ENCODE measurements around the gene DDX20. TPM values are rescaled to one million over a fixed set of nuclear protein-coding genes. Genes with fewer than 3 reads are reported as not detected.

Gene DDX20
- polyA plus RNA-seq, 2 donors, result 3.2 to 4.2 TPM

DNA sequence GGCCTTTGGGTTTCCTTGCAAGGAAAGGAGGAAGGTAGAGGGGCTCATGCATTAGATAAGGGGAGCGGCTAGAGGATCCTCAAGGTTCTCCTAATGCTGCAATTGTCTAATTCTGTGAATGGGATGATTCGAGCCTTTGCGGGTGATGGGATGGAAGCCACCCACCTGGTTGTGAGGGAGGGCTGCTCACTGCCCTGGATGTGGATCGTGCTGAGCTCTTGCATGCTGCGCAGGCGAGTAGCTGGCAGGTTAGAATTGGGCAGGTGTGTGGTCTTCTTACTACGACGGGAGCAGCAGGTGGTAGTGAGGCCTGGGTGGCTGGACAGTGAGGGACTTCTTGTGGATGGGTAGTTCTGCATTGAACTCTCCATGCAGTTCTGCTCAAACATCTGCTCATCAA lies 21.2 kb downstream of the DDX20 start:
- Histone ChIP-seq H3K27ac (ENCODE audit: low read depth in 2 of 2, low read length in 1 of 2) (no peak overlapping the region), H3K36me3 (ENCODE audit: control insufficient read depth in 2 of 2, insufficient read depth in 2 of 2, low read length in 1 of 2) (no peaks in the 10 kb centered on the region), H3K9me3 (ENCODE audit: control insufficient read depth in 2 of 2, insufficient read depth in 1 of 2, low read depth in 1 of 2, low read length in 1 of 2) (no peaks in the 10 kb centered on the region), H3K4me1 (ENCODE audit: control insufficient read depth in 2 of 2, insufficient read depth in 2 of 2, low read length in 1 of 2) (no peaks in the 10 kb centered on the region), H3K4me3 (ENCODE audit: low read depth in 1 of 2, low read length in 2 of 2) (no peak overlapping the region), H3K27me3 (ENCODE audit: control insufficient read depth in 1 of 2, insufficient read depth in 2 of 2, low read length in 2 of 2) (no peaks in the 10 kb centered on the region)
- 93 to 94% methylated on average over 8 of the region's 8 CpGs for WGBS, 2 donors

DNA sequence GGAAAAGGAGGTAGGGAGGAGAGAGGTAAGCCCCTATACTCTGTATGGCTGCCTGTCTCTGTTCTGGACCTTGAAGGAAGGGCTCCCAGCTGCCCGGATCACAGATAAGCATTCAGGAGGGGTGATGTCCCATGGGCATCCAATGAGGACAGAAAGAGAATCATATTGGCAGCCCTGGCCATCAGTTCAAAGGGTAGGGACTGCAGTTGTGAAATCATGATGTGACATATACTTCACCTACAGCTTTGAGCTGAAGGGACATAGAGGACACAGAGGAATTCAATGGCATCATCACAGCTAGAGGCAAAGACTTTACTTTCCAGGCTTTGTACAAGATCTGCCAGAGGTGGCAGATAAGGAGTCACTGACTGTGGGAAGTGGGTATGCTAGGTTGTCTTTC lies 21.6 kb downstream of the DDX20 start:
- Histone ChIP-seq H3K4me1 (ENCODE audit: control insufficient read depth in 2 of 2, insufficient read depth in 2 of 2, low read length in 1 of 2) (no peaks in the 10 kb centered on the region), H3K27me3 (ENCODE audit: control insufficient read depth in 1 of 2, insufficient read depth in 2 of 2, low read length in 2 of 2) (no peaks in the 10 kb centered on the region), H3K36me3 (ENCODE audit: control insufficient read depth in 2 of 2, insufficient read depth in 2 of 2, low read length in 1 of 2) (no peaks in the 10 kb centered on the region), H3K4me3 (ENCODE audit: low read depth in 1 of 2, low read length in 2 of 2) (no peak overlapping the region), H3K27ac (ENCODE audit: low read depth in 2 of 2, low read length in 1 of 2) (no peak overlapping the region), H3K9me3 (ENCODE audit: control insufficient read depth in 2 of 2, insufficient read depth in 1 of 2, low read depth in 1 of 2, low read length in 1 of 2) (no peaks in the 10 kb centered on the region)
- 92 to 98% methylated on average over 1 of the region's 1 CpG for WGBS, 2 donors

DNA sequence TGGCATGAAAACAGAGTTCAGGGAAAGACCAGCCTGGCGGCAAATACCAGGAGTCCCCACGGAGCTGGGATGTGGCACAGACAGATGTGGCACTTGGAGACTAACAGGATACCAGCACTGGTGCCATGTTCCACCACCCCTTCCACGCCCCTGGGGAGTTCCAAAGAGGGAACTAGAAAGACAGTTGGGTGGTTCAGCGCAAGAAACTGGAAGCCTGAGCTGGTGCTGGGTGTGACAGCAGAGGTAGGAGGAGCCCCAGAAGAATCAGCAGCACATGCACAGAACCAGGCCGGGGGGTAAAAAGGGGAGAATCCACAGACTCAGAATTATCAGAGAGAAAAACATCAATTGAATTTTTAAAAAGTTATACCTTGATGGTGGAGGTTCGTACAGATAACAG lies 22.4 kb downstream of the DDX20 start:
- no peak overlapping the region for H3K27ac ChIP-seq (ENCODE audit: low read depth in 2 of 2, low read length in 1 of 2)
- no peaks in the 10 kb centered on the region for H3K9me3 ChIP-seq (ENCODE audit: control insufficient read depth in 2 of 2, insufficient read depth in 1 of 2, low read depth in 1 of 2, low read length in 1 of 2)
- H3K27me3 ChIP-seq (ENCODE audit: control insufficient read depth in 1 of 2, insufficient read depth in 2 of 2, low read length in 2 of 2), result no peaks in the 10 kb centered on the region
- H3K4me1 ChIP-seq (ENCODE audit: control insufficient read depth in 2 of 2, insufficient read depth in 2 of 2, low read length in 1 of 2), result no peaks in the 10 kb centered on the region
- H3K36me3 ChIP-seq (ENCODE audit: control insufficient read depth in 2 of 2, insufficient read depth in 2 of 2, low read length in 1 of 2), result no peaks in the 10 kb centered on the region
- H3K4me3 ChIP-seq (ENCODE audit: low read depth in 1 of 2, low read length in 2 of 2), result no peak overlapping the region
- WGBS, 2 donors, result 86 to 90% methylated on average over 6 of the region's 6 CpGs

DNA sequence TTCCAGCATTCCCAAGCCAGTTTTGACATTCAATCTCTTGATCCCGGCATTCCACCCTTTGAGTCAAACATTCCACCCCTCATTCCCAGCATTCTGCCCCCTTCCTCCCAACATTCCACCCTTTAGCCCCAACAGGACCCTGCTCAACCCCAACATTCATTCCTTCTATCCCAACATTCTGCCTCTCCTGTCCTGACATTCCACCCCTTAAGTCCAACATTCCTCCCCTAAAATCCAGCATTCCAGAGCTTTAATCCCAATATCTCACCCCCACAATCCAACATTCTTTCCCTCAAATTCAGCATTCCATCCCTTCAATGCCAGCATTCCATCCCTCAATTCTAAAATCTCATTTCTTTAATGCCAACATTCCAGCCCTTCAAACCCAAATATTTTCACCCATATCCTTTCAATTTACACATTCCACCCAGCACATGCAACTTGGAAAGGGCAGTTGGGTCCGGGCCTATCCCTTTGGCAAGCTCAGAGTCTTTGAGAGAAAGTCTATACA lies 22.9 kb downstream of the DDX20 start:
- Histone ChIP-seq H3K4me1 (ENCODE audit: control insufficient read depth in 2 of 2, insufficient read depth in 2 of 2, low read length in 1 of 2) (no peaks in the 10 kb centered on the region), H3K9me3 (ENCODE audit: control insufficient read depth in 2 of 2, insufficient read depth in 1 of 2, low read depth in 1 of 2, low read length in 1 of 2) (no peaks in the 10 kb centered on the region), H3K36me3 (ENCODE audit: control insufficient read depth in 2 of 2, insufficient read depth in 2 of 2, low read length in 1 of 2) (no peaks in the 10 kb centered on the region), H3K27me3 (ENCODE audit: control insufficient read depth in 1 of 2, insufficient read depth in 2 of 2, low read length in 2 of 2) (no peaks in the 10 kb centered on the region), H3K27ac (ENCODE audit: low read depth in 2 of 2, low read length in 1 of 2) (no peak overlapping the region), H3K4me3 (ENCODE audit: low read depth in 1 of 2, low read length in 2 of 2) (no peak overlapping the region)
- WGBS, 2 donors, result 73% methylated on average over 2 of the region's 2 CpGs

DNA sequence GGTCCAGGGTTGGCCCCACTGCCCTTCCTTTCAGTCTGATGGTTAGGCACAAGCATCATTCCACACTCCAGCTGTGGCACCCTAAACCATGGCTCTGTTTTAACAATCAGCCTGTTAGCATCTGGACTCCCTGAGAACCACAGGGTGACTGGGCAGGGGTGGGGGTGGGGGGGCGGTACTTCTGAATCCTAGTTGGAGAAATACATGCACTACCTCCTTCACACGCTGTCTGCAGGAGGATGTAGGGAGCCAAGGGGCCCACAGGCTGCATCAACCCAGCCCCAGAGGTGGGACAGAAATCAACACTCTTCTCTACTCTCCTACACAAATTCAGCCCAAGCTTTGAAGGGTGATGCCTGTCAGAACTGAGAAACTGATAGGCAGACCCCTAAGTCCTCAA lies 23.8 kb downstream of the DDX20 start:
- Histone ChIP-seq H3K9me3 (ENCODE audit: control insufficient read depth in 2 of 2, insufficient read depth in 1 of 2, low read depth in 1 of 2, low read length in 1 of 2) (no peaks in the 10 kb centered on the region), H3K27me3 (ENCODE audit: control insufficient read depth in 1 of 2, insufficient read depth in 2 of 2, low read length in 2 of 2) (no peaks in the 10 kb centered on the region), H3K4me3 (ENCODE audit: low read depth in 1 of 2, low read length in 2 of 2) (no peak overlapping the region), H3K36me3 (ENCODE audit: control insufficient read depth in 2 of 2, insufficient read depth in 2 of 2, low read length in 1 of 2) (no peaks in the 10 kb centered on the region), H3K27ac (ENCODE audit: low read depth in 2 of 2, low read length in 1 of 2) (no peak overlapping the region), H3K4me1 (ENCODE audit: control insufficient read depth in 2 of 2, insufficient read depth in 2 of 2, low read length in 1 of 2) (no peaks in the 10 kb centered on the region)
- 87 to 90% methylated on average over 2 of the region's 2 CpGs for WGBS, 2 donors

DNA sequence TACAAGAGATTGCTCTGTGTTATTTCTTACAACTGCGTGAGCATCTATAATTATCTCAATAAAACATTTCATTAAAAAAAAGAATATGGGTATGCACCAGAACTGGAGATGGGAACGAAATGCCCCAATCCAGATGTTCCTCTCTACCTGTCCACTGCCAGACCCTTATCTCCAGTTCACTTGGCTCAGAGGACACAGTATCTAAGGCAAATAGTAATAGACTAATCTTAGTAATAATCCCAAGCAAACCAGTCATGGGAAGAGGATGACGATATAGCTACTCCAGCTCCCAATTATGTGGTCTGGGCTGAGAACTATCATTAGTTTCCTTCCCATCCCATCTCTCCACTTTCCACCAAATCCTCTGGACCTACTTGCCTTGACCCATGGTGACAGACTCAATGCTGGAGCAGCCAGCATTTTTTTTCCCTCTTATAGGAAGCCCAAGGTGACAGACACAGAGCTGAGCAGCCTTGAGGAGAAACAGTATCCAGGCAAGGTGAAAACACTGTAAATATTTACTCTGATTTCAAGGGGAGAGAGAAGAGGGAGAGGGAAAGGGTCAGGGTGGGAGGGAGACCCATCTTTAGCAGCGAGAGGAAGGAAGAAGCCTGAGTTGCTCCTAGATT lies 28.7 kb downstream of the DDX20 start:
- Histone ChIP-seq H3K4me1 (ENCODE audit: control insufficient read depth in 2 of 2, insufficient read depth in 2 of 2, low read length in 1 of 2) (no peaks in the 10 kb centered on the region), H3K36me3 (ENCODE audit: control insufficient read depth in 2 of 2, insufficient read depth in 2 of 2, low read length in 1 of 2) (no peaks in the 10 kb centered on the region), H3K4me3 (ENCODE audit: low read depth in 1 of 2, low read length in 2 of 2) (no peak overlapping the region), H3K27me3 (ENCODE audit: control insufficient read depth in 1 of 2, insufficient read depth in 2 of 2, low read length in 2 of 2) (no peaks in the 10 kb centered on the region), H3K9me3 (ENCODE audit: control insufficient read depth in 2 of 2, insufficient read depth in 1 of 2, low read depth in 1 of 2, low read length in 1 of 2) (no peaks in the 10 kb centered on the region), H3K27ac (ENCODE audit: low read depth in 2 of 2, low read length in 1 of 2) (no peak overlapping the region)
- WGBS, 2 donors, result 77 to 84% methylated on average over 4 of the region's 4 CpGs

DNA sequence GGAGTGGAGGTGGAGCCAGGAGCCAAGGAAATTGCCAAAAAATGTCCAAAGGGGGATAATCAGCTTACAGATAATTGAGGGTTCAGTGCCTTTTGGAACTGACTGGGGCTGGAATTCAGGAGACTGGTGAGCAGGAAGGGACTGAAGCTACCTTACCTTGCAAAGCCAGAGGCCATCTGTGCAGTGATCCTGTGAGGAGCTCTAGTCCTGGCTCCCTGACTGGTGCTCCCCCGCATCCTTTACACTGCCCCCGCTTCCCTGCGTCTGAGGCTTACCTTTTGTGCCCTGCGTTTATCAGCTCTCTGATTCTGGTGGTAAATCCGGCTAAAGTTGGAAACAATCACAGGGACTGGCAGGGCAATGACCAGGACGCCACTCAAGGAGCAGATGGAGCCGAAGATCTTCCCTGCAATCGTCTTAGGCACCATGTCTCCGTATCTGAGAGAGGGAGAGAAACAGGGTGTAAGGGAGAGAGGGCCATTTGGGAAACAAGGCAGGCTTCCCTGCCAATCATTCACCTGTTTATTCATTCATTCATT lies 31.0 kb downstream of the DDX20 start:
- Histone ChIP-seq H3K4me3 (ENCODE audit: low read depth in 1 of 2, low read length in 2 of 2) (no peak overlapping the region), H3K4me1 (ENCODE audit: control insufficient read depth in 2 of 2, insufficient read depth in 2 of 2, low read length in 1 of 2) (no peaks in the 10 kb centered on the region), H3K36me3 (ENCODE audit: control insufficient read depth in 2 of 2, insufficient read depth in 2 of 2, low read length in 1 of 2) (no peaks in the 10 kb centered on the region), H3K27me3 (ENCODE audit: control insufficient read depth in 1 of 2, insufficient read depth in 2 of 2, low read length in 2 of 2) (no peaks in the 10 kb centered on the region), H3K27ac (ENCODE audit: low read depth in 2 of 2, low read length in 1 of 2) (no peak overlapping the region), H3K9me3 (ENCODE audit: control insufficient read depth in 2 of 2, insufficient read depth in 1 of 2, low read depth in 1 of 2, low read length in 1 of 2) (no peaks in the 10 kb centered on the region)
- WGBS, 2 donors, result 85 to 91% methylated on average over 9 of the region's 9 CpGs

DNA sequence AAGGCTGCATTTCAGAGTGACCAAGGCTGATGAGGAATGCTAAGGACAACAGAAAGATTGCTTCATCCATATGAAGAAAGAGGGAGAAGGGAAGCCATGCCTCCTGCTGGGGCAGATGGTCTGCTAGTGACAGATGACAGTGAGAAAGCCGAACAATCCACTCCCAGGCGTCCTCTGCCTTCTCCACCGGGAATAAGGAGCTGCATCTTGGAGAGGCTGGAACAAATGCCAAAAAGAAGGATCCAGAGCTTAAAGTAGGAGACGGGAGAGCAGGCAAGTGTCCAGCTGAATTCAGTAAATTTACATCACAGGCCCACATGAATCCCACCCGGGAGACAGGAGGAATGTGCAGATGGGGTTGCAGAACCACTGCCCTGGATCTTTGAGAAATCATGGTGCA lies 33.4 kb downstream of the DDX20 start:
- H3K27me3 ChIP-seq (ENCODE audit: control insufficient read depth in 1 of 2, insufficient read depth in 2 of 2, low read length in 2 of 2), result no peaks in the 10 kb centered on the region
- H3K4me3 ChIP-seq (ENCODE audit: low read depth in 1 of 2, low read length in 2 of 2), result no peak overlapping the region
- no peaks in the 10 kb centered on the region for H3K36me3 ChIP-seq (ENCODE audit: control insufficient read depth in 2 of 2, insufficient read depth in 2 of 2, low read length in 1 of 2)
- no peaks in the 10 kb centered on the region for H3K9me3 ChIP-seq (ENCODE audit: control insufficient read depth in 2 of 2, insufficient read depth in 1 of 2, low read depth in 1 of 2, low read length in 1 of 2)
- WGBS, 2 donors, result 59 to 65% methylated on average over 5 of the region's 5 CpGs
- H3K27ac ChIP-seq (ENCODE audit: low read depth in 2 of 2, low read length in 1 of 2), result no peak overlapping the region
- H3K4me1 ChIP-seq (ENCODE audit: control insufficient read depth in 2 of 2, insufficient read depth in 2 of 2, low read length in 1 of 2), result no peaks in the 10 kb centered on the region

DNA sequence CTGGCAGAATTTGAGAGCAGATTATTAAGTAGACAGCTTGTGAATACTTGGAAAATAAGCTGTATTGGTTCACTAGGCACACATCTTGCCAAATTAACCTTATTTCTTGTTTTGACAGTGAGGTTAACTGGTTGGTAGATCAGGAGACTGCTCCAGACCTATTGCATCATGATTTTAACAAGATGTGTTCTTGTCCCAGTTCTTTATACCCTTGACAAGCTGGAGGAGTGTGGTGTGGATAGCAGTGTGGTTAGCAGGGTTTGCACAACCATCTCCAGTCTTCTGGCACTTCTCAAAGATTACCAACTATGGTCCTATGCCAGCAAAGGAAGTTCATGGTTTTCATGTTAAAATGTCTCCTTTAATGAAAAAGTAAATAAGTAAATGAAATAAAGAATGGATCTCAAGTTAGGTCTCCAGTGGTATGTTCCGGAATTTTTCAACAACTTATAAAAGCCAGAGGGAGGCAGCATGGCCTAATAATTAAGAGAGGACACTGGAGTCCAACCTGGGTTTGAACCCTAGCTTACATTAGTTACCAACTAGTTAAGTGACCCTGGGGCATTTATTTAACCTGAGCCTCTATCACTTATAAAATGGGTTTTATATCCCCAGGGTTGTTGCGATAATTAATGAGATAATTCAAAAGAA lies 34.1 kb downstream of the DDX20 start:
- no peaks in the 10 kb centered on the region for H3K4me1 ChIP-seq (ENCODE audit: control insufficient read depth in 2 of 2, insufficient read depth in 2 of 2, low read length in 1 of 2)
- H3K9me3 ChIP-seq (ENCODE audit: control insufficient read depth in 2 of 2, insufficient read depth in 1 of 2, low read depth in 1 of 2, low read length in 1 of 2), result no peaks in the 10 kb centered on the region
- H3K27me3 ChIP-seq (ENCODE audit: control insufficient read depth in 1 of 2, insufficient read depth in 2 of 2, low read length in 2 of 2), result no peaks in the 10 kb centered on the region
- no peak overlapping the region for H3K27ac ChIP-seq (ENCODE audit: low read depth in 2 of 2, low read length in 1 of 2)
- WGBS, 2 donors, result 76 to 80% methylated on average over 2 of the region's 2 CpGs
- H3K36me3 ChIP-seq (ENCODE audit: control insufficient read depth in 2 of 2, insufficient read depth in 2 of 2, low read length in 1 of 2), result no peaks in the 10 kb centered on the region
- H3K4me3 ChIP-seq (ENCODE audit: low read depth in 1 of 2, low read length in 2 of 2), result no peak overlapping the region

DNA sequence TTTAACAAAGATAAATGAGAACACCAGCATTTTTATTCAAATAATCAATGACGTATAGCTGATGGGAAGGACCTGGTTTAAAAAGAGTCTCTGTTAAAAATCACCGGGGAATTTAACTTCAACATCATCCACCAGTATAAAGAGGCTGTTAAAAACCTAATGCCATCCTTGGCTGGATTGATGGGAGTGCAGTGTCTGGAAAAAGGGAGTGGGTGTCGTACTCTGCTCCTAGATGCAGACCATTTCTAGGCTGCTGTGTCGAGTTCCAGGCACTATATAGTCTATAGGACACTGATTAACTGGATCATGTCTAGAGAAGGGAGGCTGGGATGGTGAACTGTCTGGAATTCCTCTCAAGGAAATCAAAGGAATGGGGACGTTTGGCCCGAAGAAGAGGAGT lies 36.1 kb downstream of the DDX20 start:
- H3K27ac ChIP-seq (ENCODE audit: low read depth in 2 of 2, low read length in 1 of 2), result no peak overlapping the region
- no peaks in the 10 kb centered on the region for H3K27me3 ChIP-seq (ENCODE audit: control insufficient read depth in 1 of 2, insufficient read depth in 2 of 2, low read length in 2 of 2)
- H3K9me3 ChIP-seq (ENCODE audit: control insufficient read depth in 2 of 2, insufficient read depth in 1 of 2, low read depth in 1 of 2, low read length in 1 of 2), result no peaks in the 10 kb centered on the region
- no peaks in the 10 kb centered on the region for H3K4me1 ChIP-seq (ENCODE audit: control insufficient read depth in 2 of 2, insufficient read depth in 2 of 2, low read length in 1 of 2)
- no peak overlapping the region for H3K4me3 ChIP-seq (ENCODE audit: low read depth in 1 of 2, low read length in 2 of 2)
- WGBS, 2 donors, result 72 to 84% methylated on average over 6 of the region's 6 CpGs
- no peaks in the 10 kb centered on the region for H3K36me3 ChIP-seq (ENCODE audit: control insufficient read depth in 2 of 2, insufficient read depth in 2 of 2, low read length in 1 of 2)

Data from esophagus (tissue), 2 donors.